GM12878 (cell line): ENCODE measurements around the gene RHBDD1. TPM values are rescaled to one million over a fixed set of nuclear protein-coding genes. Genes with fewer than 3 reads are reported as not detected.
A peak's percentile ranks its signal among the peaks of the same experiment; 100 is the strongest.

Experiments
- ATAC-seq: fragments of 200-7000 bp; cut with Tn5 transposase; 3 replicates; pipeline ENCODE4 v1.9.1; 2020; ENCODE audit warnings: mild to moderate bottlenecking, moderate library complexity
- BruUV-seq: library from RNA; stranded (reverse); fragments of 400-500 nt; replicated peaks from 2 replicates; lab custom pipeline; 2021; lab: Mats Ljungman, UMichigan
- CTCF ChIA-PET: fragments of 300-600 bp; sonication (Branson Sonifier 250); formaldehyde crosslinking; extraction: SDS; loops from one replicate; lab custom pipeline; 2021; ENCODE audit warnings: inconsistent platforms; lab: Yijun Ruan, JAX
- POLR2A ChIA-PET: fragments of 350-600 bp; formaldehyde crosslinking; extraction: SDS; loops from one replicate; lab custom pipeline; 2021; ENCODE audit warnings: inconsistent platforms; lab: Charles Lee
- RAD21 ChIA-PET: fragments of 300-600 bp; sonication (Branson Sonifier 250); formaldehyde crosslinking; loops from one replicate; lab custom pipeline; 2023; ENCODE audit warnings: antibody characterized with exemption; ENCODE audit not compliant: unreplicated experiment; lab: Charles Lee
- SMC1A ChIA-PET: fragments of 300-600 bp; sonication (Branson Sonifier 250); formaldehyde crosslinking; loops from one replicate; lab custom pipeline; 2023; ENCODE audit not compliant: unreplicated experiment, uncharacterized antibody; lab: Charles Lee
- DNase-seq: peaks from one replicate; pipeline ENCODE4 v3.0.0-alpha.2; 2011; ENCODE audit warnings: low read depth, low spot score
- FAIRE-seq: peaks from 3 replicates; lab custom pipeline; 2011; peaks lifted over from hg19 to GRCh38; lab: Jason Lieb, UNC
- H2AFZ ChIP-seq: 2 replicates; pipeline ENCODE4 v1.6.0; 2011; ENCODE audit warnings: low read depth, low read length, control low read depth; ENCODE audit not compliant: control insufficient read depth
- H3K27ac ChIP-seq: 2 replicates; pipeline ENCODE4 v1.5.1; 2011; ENCODE audit warnings: control low read depth; ENCODE audit not compliant: control insufficient read depth, insufficient read depth
- H3K27me3 ChIP-seq, 2 experiments: replicated peaks in 1 of 2; 2 replicates each; pipeline versions ENCODE4 v1.6.0 to v1.6.1; 2011; ENCODE audit warnings: low read length in 1 of 2; ENCODE audit not compliant: control insufficient read depth in 2 of 2, insufficient read depth in 2 of 2
- H3K36me3 ChIP-seq, 2 experiments: 2 replicates each; pipeline ENCODE4 v1.5.1; 2011; ENCODE audit warnings: low read length in 1 of 2; ENCODE audit not compliant: control insufficient read depth in 2 of 2, insufficient read depth in 2 of 2
- H3K4me1 ChIP-seq: 2 replicates; pipeline ENCODE4 v1.6.1; 2011; ENCODE audit warnings: mild to moderate bottlenecking, low read length, moderate library complexity, mixed read lengths; ENCODE audit not compliant: control insufficient read depth, insufficient read depth
- H3K4me2 ChIP-seq: 2 replicates; pipeline ENCODE4 v1.6.0; 2011; ENCODE audit warnings: control low read depth; ENCODE audit not compliant: control insufficient read depth, insufficient read depth
- H3K4me3 ChIP-seq: fragments of 200-600 bp; sonication (generic); 2 replicates; pipeline ENCODE4 v1.5.1; 2016
- H3K79me2 ChIP-seq: 2 replicates; pipeline ENCODE4 v1.6.0; 2011; ENCODE audit warnings: low read length; ENCODE audit not compliant: control insufficient read depth, insufficient read depth
- H3K9ac ChIP-seq: 2 replicates; pipeline ENCODE4 v1.8.0; 2011; ENCODE audit warnings: low read length, control low read depth, mixed read lengths; ENCODE audit not compliant: control insufficient read depth, insufficient read depth
- H3K9me3 ChIP-seq: replicated peaks from 3 replicates; pipeline ENCODE4 v1.5.1; 2011; ENCODE audit warnings: mild to moderate bottlenecking, low read length; ENCODE audit not compliant: control insufficient read depth, insufficient read depth
- H4K20me1 ChIP-seq: 2 replicates; pipeline ENCODE4 v1.6.0; 2011; ENCODE audit not compliant: control insufficient read depth, insufficient read depth
- EED ChIP-seq: sonication (generic); IDR thresholded peaks from 2 replicates; pipeline ENCODE4 v1.6.1; 2016; ENCODE audit warnings: antibody characterized with exemption, low read depth
- HDGF ChIP-seq: fragments of 450-650 bp; IDR thresholded peaks from 2 replicates; pipeline ENCODE4 v1.6.1; 2016; ENCODE audit warnings: antibody characterized with exemption
- KAT2A ChIP-seq: conservative IDR thresholded peaks from 2 replicates; pipeline ENCODE4 v1.6.1; 2011; ENCODE audit warnings: low read depth, low read length; ENCODE audit not compliant: control insufficient read depth
- MTA3 ChIP-seq: IDR thresholded peaks from 2 replicates; pipeline ENCODE4 v1.6.1; 2012; ENCODE audit warnings: low read length, inconsistent platforms, borderline replicate concordance
- NBN ChIP-seq: fragments of 450-650 bp; IDR thresholded peaks from 2 replicates; pipeline ENCODE4 v1.6.1; 2016
- POLR2A ChIP-seq: IDR thresholded peaks from 2 replicates; pipeline ENCODE4 v1.6.1; 2011; ENCODE audit warnings: low read depth, mild to moderate bottlenecking, low read length
- POLR2AphosphoS2 ChIP-seq: IDR thresholded peaks from 2 replicates; pipeline ENCODE4 v1.6.1; 2011; ENCODE audit warnings: low read depth, mild to moderate bottlenecking, low read length, improper control_type of control experiment, moderate library complexity
- RUNX3 ChIP-seq: IDR thresholded peaks from 2 replicates; pipeline ENCODE4 v1.6.1; 2012; ENCODE audit warnings: low read length, inconsistent platforms
- SPI1 ChIP-seq: IDR thresholded peaks from 2 replicates; pipeline ENCODE4 v1.6.1; 2011; ENCODE audit warnings: low read depth, mild to moderate bottlenecking, low read length, moderate library complexity, borderline replicate concordance; ENCODE audit not compliant: insufficient read depth
- SREBF1 ChIP-seq: IDR thresholded peaks from 2 replicates; pipeline ENCODE4 v1.6.1; 2012; ENCODE audit warnings: mild to moderate bottlenecking, low read length
- TBL1XR1 ChIP-seq: IDR thresholded peaks from 2 replicates; pipeline ENCODE4 v1.6.1; 2012; ENCODE audit warnings: low read depth, low read length, improper control_type of control experiment
- ZNF622 ChIP-seq: fragments of 450-650 bp; IDR thresholded peaks from 2 replicates; pipeline ENCODE4 v1.6.1; 2017; ENCODE audit warnings: mild to moderate bottlenecking, inconsistent platforms
- WGBS: methylation state at CpG from one replicate; pipeline ENCODE4 v1.1.6; 2016; ENCODE audit warnings: low lambda C conversion rate; ENCODE audit not compliant: insufficient replicate concordance, insufficient coverage; ENCODE audit errors: missing lambda C conversion rate; 5-methylcytosine and 5-hydroxymethylcytosine counted together
- in situ Hi-C: fragments of 300-500 bp; cut with MboI; formaldehyde crosslinking; loops from 9 replicates; pipeline ENCODE4 v1.14.3; 2018; ENCODE audit warnings: mixed read lengths
- intact Hi-C: fragments of 100-400 bp; cut with micrococcal nuclease; formaldehyde crosslinking; loops from one replicate; pipeline ENCODE4 v1.14.2; 2022; ENCODE audit not compliant: unreplicated experiment
- polyA plus RNA-seq, 11 experiments: library from polyadenylated mRNA; depleted of rRNA in 4 of 11; unstranded in 6 of 11; stranded (reverse) in 5 of 11; fragments of >200 nt; fragmentation: Nextera tagmentation in 4 of 11; fragmentation: Illumina TruSeq in 1 of 11; extraction: Ambion mirVana in 4 of 11; extraction: Trizol in 1 of 11; gene quantifications; 1 replicate in 1 of 11; 2 replicates in 10 of 11; pipeline versions ENCODE4 v1.2.1 to v1.2.3, GENCODE V29; 2011 to 2016; ENCODE audit warnings: inconsistent platforms in 2 of 11, missing spikeins in 2 of 11, low read depth in 1 of 11
- total RNA-seq, 4 experiments: library from RNA; depleted of rRNA in 3 of 4; stranded (reverse); fragments of >200 nt in 3 of 4; fragmentation: Illumina TruSeq in 1 of 4; extraction: Trizol in 1 of 4; gene quantifications; 2 replicates each; pipeline versions ENCODE4 v1.2.1 to v1.2.3, GENCODE V29; 2013 to 2021

The RHBDD1 gene
- total and polyA plus RNA-seq, 10 of the 15 experiments (the other 5 are each of a cell fraction or from before 2014, with no cell fraction given) = 7.1 to 36.4 (median 14.7) TPM

DNA sequence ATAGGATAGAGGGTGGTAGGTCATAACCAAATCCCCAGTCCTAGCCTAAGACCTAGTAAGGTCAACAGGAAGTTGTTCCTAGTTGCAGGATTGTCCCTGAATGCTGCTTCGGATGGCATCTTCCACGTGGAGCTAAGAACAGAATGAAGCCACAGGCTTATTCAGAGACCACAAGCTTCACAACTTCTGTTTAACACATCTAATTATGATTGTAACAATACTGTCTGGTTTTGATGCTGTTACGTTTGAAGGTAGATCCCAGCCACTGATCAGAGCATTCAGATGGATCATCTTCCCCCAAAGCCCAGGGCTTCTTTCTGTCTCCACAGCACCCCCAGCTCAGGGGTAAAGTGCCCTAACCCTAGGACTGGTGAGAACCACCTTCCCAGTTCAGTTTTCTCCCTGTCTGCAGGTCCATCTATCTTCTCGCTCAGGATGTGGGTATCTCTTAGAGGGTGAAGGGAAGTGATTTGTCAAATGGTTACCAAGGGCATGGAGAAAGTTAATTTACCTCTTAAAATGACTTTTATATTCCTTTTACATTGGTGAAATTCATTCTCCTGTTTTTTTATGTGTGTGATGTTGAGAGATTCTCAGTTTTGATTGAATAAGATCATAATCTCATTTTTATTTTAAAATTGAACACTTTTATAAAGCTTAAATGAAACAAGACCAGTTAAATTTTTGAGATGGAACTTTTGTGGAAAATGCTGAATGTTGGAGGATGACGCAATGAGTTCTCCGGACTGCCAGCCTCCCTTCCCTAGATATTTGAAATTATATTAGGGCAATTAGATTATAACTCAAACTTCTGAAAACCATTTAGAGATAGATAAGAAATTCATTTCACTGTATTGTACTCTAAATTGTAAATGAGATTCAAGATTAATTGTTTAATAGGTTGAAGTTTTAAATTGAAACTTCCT lies 66.5 kb downstream of the RHBDD1 start:
- H3K4me3 ChIP-seq = no peak overlapping the region
- WGBS = 94% methylated on average over 6 of the region's 6 CpGs
- ChIA-PET CTCF (interaction anchor here (0.8 to 1.6 kb wide), 4 partner anchors 10 to 35 kb away, joined by 3 to 7 read pairs (median 4); no protein-coding TSS in a partner anchor), RAD21 (interaction anchor here (0.9 kb wide), 1 partner anchor 66 kb away, joined by 3 read pairs; the partner anchor contains the start of gene RHBDD1), POLR2A (interaction anchor here (0.6 to 0.8 kb wide), 2 partner anchors 54 to 737 kb away, joined by 3 read pairs; no protein-coding TSS in a partner anchor), SMC1A (interaction anchor here (1.0 to 1.9 kb wide), 2 partner anchors 10 to 64 kb away, joined by 3 to 7 read pairs; no protein-coding TSS in a partner anchor)
- H3K79me2 ChIP-seq = peaks cover 2% of the 10 kb centered on the region; the same call in 1 of the 2 replicates
- intact Hi-C loops (loop anchor here (1.0 kb wide), 1 partner anchor 30 kb away; no protein-coding TSS in a partner anchor), in situ Hi-C loops (no loop called here)
- no peaks in the 10 kb centered on the region for H3K27me3 ChIP-seq
- H3K4me2 ChIP-seq = no peak overlapping the region
- no TSS peak for BruUV-seq
- no peak for FAIRE-seq
- no peak overlapping the region for H3K9ac ChIP-seq
- H4K20me1 ChIP-seq = no peaks in the 10 kb centered on the region
- no peak for DNase-seq
- no peak overlapping the region for H3K27ac ChIP-seq
- peaks cover 28% of the 10 kb centered on the region for H3K4me1 ChIP-seq
- no peaks in the 10 kb centered on the region for H3K9me3 ChIP-seq
- no peak overlapping the region for H2AFZ ChIP-seq
- ATAC-seq = no peak
- TF ChIP-seq EED (0 out of 2 replicates have a peak, but pooled peaks have one; percentile 29), RUNX3 (peak; percentile 35), POLR2AphosphoS2 (no peak), TBL1XR1 (no peak), MTA3 (no peak)
- no peaks in the 10 kb centered on the region for H3K36me3 ChIP-seq

- H3K36me3 ChIP-seq = no peaks in the 10 kb centered on the region
- no peak overlapping the region for H3K4me2 ChIP-seq
- H3K27me3 ChIP-seq = no peaks in the 10 kb centered on the region
- no peak overlapping the region for H2AFZ ChIP-seq
- ChIA-PET RAD21 (no interaction called here), SMC1A (no interaction called here), POLR2A (no interaction called here), CTCF (interaction anchor here (1.2 kb wide), 1 partner anchor 36 kb away, joined by 3 read pairs; no protein-coding TSS in a partner anchor)
- ATAC-seq (no peak), FAIRE-seq (no peak), DNase-seq (no peak)
- TF ChIP-seq EED (no peak), HDGF (no peak), POLR2A (no peak), SREBF1 (no peak), NBN (no peak), SPI1 (no peak), ZNF622 (no peak), KAT2A (no peak)
- WGBS = 81% methylated on average over 4 of the region's 4 CpGs
- intact Hi-C loops = no loop called here
- no peaks in the 10 kb centered on the region for H4K20me1 ChIP-seq
- H3K9ac ChIP-seq = no peak overlapping the region
- peaks cover 35% of the 10 kb centered on the region for H3K4me1 ChIP-seq
- H3K9me3 ChIP-seq = no peaks in the 10 kb centered on the region
- no TSS peak for BruUV-seq
- peaks cover 2% of the 10 kb centered on the region for H3K79me2 ChIP-seq
- in situ Hi-C loops = no loop called here
- H3K27ac ChIP-seq = no peak overlapping the region
- no peak overlapping the region for H3K4me3 ChIP-seq
These were observed 67.3 kb downstream of the RHBDD1 start for GRCh38 chr2:226903179-226903578.
